Measurements from ENCODE around the gene CRIP2.

Gene CRIP2, protein sequence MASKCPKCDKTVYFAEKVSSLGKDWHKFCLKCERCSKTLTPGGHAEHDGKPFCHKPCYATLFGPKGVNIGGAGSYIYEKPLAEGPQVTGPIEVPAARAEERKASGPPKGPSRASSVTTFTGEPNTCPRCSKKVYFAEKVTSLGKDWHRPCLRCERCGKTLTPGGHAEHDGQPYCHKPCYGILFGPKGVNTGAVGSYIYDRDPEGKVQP

DNA sequence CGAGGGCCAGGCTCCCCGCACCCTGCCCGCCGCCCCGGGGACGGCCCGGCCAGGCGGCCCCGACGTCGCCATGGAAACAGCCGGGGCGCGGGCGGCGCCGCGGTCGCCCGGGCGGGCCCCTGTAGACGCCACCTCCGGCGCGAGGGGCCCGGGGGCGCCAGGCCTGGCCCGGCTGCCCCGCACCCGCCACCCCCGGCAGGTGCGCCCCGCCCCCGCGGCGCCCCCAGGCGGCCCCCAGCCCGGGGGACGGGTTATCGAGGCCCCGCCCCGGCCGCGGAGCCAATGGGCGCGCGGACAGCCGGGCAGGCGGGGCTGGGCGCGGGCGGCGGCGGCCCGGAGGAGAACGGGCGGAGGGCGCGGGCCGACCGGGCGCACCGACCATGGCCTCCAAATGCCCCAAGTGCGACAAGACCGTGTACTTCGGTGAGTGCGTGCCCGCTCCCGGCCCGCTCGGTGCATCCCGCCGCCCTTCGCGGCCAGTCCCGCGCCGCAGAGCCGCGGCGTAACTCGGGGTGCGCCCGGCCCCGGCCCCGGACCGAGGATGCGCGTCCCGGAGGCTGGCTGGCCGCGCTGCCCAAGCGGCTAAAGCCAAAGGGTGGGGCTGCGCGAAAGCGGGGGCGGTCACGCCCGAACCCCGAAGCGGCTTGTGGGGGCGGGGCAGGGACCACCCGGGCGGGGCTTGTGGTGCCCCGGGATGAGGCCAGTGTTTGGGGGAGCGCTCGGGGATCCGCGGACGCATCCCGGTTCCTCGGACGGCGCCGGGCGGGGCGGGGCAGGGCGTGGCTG lies at the start of gene CRIP2:
TSS of gene CRIP2 (plus strand) at position 339 of the 786 bp plus-strand sequence. CDS start at position 381, 42 bp downstream.
- DNase-seq, result peak; percentile 21

- DNase-seq, result no peak
These were observed 49.8 kb upstream of the CRIP2 start for GRCh38 chr14:105424861-105425260.

GRCh38 chr14:105425823-105426247 lies 48.8 kb upstream of the CRIP2 start:
- DNase-seq, result no peak

DNA sequence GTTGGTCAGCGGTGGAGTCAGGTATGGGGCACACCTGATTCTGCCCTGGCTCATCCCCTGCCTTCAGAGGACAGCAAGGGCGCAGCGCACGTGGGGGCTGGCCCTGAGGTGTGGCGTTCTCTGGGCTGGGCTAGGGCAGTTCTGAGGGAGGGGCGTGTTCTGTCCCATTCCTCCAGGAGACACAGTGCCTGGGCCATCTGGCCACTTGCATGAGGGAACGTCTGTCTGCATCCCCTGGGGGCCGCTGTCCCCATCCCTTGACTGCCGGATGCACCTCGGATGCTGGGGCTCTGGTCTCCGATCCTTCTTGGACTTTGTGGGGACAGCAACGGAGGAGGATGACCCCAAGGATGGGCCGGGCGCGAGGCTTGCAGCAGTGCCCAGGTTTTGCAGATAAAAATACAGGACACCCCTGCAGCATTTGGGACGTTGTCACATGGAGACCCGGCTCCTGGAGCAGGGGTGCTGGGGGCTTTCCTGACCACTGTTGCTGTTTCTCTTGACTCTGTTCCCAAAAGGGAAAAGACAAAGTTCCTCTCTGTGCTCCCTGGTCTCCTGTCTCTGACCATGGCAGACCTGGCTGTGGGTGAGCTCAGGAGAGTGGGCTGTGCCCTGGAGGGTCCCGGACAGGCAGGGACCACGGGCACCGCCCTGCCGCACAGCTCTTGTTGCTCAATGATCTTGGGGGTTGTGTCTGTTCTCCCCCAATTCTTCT lies 48.0 kb upstream of the CRIP2 start:
- no peak for DNase-seq

DNA sequence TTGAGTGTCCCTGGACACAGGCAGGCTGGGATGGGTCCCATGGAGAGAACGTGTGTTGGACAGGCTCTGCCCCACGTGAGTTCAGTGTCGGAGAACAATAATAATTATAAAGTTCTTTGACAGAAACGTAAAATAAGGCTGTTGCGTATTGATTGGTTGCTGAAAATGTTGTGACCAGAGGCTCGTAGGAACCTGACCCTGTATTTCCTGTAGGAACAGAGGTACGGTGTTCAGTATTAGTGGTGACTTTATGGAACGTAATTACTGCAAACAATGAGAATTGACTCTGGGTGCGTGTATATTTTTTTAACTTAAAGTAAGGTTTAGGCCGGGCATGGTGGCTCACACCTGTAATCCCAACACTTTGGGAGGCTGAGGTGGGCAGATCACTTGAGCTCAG lies 47.2 kb upstream of the CRIP2 start:
- no peak for DNase-seq

- DNase-seq, result no peak
These were observed 46.6 kb upstream of the CRIP2 start for GRCh38 chr14:105427936-105428485.

GRCh38 chr14:105430042-105430441 lies 44.6 kb upstream of the CRIP2 start:
- no peak for DNase-seq

GRCh38 chr14:105430565-105430964 lies 44.1 kb upstream of the CRIP2 start:
- DNase-seq, result no peak

GRCh38 chr14:105431256-105431655 lies 43.4 kb upstream of the CRIP2 start:
- no peak for DNase-seq

GRCh38 chr14:105432657-105433056 lies 42.0 kb upstream of the CRIP2 start:
- no peak for DNase-seq

DNA sequence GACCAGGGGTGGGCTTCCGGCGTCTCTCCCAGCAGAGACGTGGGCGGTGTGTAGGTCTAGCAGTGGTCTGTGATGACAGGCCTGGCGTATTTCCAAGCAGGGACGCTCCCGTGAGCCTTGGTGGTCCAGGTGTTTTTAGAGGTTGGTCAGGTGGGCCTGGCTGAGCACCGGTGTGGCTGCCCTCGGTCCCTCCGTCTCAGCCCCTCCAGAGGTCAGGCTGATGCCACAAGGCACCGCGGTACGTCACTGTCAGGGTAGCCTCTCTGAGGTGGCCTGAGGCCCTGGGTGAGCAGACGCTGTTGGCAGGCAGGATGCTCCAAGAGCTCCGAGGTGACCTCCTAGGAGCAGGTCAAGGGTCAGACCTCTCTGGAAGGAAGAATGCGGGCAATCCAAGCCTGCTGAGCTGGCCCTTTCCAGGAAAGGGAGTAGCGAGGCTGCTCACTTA lies 41.4 kb upstream of the CRIP2 start:
- DNase-seq, result no peak

DNA sequence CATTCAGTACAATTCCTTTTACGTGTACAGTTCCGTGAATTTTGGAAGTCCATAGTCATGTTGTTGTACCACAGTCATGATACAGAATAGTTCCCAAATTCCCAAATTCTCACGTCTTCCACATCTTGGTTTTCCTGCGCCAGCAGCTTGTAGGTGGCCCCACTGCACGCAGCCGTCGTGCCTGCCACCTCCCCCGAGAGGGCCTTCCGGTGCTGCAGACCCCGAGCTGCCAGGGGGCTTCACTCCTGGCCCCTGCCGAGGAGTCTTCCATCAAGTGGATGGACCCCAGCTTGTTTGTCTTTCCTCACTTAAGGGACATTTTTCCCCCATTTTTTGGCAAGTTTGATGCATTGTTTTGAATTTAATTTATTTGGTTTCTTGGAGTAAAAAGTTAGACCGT lies 38.2 kb upstream of the CRIP2 start:
- no peak for DNase-seq

DNA sequence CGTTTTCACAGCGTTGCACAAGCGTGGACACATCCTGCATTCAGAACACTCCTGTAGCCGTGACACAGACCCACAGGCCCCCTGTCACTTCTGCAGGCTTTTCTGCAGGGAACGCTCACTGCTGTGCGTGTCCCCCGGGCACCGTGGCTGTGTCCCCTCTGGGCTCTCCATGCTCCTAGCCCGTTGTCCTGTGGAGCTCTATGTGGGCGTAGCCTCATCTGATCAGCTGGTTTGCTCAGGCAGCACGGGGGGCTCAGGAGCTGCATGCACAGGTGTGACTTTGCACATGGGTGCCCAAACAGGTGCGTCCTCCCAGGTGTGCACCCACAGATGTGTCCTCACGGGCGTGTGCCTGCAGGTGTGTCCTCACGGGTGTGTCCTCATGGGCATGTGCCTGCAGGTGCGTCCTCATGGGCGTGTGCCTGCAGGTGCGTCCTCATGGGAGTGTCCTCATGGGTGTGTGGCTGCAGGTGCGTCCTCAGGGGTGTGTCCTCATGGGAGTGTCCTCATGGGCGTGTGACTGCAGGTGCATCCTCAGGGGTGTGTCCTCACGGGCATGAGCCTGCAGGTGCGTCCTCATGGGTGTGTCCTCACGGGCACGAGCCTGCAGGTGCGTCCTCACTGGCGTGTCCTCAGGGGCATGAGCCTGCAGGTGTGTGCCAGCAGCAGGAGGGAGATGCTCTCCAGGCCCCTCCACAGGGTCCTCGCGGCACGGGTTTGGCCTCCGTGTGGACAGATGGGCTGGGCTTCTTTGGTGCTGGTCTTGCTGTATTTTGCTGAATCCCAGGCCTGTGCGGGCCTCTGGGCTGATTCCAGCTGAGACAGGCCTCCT lies 37.5 kb upstream of the CRIP2 start:
- no peak for DNase-seq

- DNase-seq, result no peak
These were observed 36.7 kb upstream of the CRIP2 start for GRCh38 chr14:105437723-105438500.

DNA sequence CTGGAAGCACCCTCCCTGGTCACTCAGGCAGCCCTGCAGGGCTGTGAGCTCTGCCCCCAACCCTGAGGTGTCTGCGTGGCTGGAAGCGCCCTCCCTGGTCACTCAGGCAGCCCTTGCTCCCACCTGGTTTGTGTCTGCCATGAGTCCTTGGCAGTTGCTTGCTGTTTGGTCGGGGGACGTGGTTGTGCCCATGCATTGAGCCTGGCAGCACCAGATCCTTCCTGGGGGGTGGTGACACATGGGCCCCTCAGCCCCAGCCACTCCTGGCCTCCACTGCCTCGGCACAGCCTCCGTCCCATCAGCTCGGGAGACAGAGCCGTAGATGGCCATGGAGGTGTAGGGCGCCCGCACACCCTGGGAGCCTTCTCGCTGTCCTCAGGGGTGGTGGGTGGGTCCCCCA lies 35.4 kb upstream of the CRIP2 start:
- DNase-seq, result no peak

DNA sequence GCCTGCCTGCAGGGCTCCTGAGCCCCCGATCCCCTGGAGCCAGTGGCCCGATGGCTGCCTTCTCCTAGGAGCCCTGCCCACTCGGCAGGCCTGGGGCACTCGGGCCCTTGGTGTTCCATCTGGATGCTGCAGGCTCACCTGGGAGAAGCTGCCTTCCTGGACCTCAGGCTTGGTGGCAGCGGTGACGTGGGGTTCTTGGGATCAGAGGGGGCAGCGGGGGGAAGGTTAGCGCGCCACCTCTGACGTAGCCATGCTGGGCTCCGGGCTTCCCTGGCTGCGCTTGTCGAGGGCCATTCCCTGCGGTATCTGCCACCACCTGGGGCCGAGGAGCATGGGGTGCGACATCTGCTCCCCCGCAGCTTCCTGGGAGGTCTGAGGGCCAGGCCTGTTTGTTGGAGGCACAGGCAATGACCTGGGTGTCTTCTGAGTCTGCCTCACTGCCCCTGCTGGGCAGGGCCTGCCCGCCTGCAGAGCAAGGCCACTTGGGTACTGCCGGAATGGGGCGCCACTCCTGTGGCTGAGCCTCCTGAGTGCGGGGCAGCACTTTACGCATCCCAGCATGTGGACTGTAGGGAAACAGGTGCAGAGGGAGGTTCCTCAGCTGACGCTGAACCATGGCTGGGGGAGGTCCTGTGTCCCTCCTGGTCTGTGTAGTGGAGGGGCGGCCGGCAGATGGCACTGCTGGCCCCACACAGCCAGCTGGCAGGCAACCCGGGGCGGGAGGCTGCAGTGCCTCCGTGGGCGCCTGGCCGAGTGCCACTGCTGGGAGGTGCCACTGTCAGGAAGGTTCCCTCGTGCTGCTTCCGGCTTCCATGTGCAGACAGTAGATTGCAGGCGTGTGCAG lies 34.7 kb upstream of the CRIP2 start:
- no peak for DNase-seq

DNA sequence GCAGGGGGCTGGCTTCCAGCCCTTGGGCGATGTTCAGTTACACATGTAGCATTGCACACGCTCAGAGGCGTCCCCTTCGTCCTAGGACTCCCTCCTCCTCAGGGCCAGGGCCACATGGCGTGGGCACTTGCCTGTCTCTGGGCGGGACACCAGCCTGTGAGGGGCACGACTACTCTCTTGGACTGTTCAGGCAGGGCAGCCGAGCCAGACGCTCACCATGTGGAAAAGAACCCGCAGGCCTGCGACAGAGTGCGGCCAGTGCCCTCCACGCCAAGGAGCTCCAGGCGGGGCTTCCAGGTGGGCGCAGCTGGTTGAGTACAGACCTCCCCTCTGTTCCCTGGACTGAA lies 34.1 kb upstream of the CRIP2 start:
- DNase-seq, result no peak

GRCh38 chr14:105440992-105441391 lies 33.6 kb upstream of the CRIP2 start:
- DNase-seq, result no peak

DNA sequence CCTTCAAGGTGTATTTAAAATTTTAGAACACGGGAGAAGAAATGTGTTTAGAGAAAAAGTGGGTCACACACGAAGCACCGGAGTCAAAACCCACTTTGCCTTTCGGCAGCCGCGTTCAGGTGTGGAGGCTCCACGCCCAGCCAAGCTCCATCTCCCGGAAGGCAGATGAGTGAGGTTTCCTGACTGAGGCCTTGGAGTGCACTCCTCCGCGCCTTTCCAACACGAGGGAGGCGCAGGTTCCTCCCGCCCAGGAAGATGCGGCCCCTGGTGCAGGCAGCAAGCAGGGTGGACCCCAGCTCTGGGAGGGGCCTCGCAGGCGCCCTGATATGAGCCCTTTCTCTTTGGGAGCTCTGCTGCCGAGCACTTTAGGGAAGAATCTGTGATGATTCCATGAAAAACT lies 32.5 kb upstream of the CRIP2 start:
- DNase-seq, result no peak

GRCh38 chr14:105442834-105443233 lies 31.8 kb upstream of the CRIP2 start:
- no peak for DNase-seq

DNA sequence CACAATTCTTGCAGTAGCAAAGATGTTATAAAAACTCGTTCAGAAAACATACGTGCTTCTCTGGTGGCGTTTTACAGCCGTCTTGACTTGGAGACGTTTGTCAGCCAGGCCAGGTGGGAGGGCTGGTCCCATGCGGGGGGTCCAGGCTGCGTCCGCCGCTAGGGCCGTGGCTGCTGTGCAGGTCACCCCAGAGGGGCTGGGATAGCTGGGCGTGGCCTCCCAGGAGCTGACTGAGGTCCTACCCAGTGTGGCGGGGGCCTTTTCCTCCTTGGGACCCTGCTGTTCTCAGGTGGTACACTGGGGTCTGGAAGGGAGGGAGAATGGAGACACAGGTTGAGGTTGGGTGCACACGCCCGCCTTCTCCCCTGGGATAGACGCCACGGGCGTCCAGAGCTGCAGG lies 29.8 kb upstream of the CRIP2 start:
- no peak for DNase-seq

Data from stimulated activated naive CD4-positive, alpha-beta T cell treated with Interleukin-2 at 50 U/mL for 16 hours (primary cell).